GM19035 (cell line): ENCODE measurements around the gene MT3.

Experiments
- ATAC-seq: cut with Tn5 transposase; IDR thresholded peaks from one replicate; pipeline ENCODE4 v1.9.1; 2021; ENCODE audit not compliant: unreplicated experiment

MT3 gene

DNA sequence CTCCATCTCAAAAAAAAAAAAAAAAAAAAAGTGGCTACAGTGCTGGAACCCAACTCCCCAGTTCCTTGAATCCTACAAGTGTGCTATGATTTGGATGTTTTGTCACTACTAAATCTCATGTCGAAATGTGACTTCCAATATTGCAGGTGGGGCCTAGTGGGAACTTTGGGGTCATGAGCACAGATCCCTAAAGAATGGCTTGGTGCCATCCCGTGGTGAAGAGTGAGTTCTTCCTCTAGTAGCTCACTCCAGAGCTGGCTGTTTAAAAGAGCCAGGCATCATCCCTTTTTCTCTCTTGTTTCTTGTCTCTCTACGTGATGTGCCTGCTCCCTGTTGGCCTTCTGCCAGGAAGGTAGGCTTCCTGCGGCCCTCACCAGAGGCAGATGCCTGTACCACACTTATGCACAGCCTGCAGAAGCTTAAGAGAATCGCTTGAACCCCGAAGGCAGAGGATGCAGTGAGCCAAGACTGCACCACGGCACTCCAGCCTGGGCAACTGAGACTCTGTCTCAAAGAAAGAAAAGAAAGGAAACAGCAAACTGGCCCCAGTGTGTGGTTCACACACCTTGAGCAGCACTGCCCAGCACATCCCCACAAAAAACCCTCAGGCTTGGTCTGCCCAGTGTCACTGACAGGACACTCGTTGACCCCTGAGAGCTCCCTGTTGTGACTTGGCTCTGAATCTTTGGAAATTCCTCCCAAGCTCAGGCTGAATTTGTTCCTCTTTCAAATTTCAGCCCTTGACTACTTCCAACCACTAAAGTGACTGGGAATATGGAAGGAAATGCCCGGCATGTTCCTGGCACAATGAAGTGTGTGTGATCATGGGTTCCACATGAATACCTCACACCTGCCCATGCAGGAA, 39.4 kb downstream of the MT3 start:
- no peak for ATAC-seq

GRCh38 chr16:56629531-56629930, 40.2 kb downstream of the MT3 start:
- no peak for ATAC-seq

DNA sequence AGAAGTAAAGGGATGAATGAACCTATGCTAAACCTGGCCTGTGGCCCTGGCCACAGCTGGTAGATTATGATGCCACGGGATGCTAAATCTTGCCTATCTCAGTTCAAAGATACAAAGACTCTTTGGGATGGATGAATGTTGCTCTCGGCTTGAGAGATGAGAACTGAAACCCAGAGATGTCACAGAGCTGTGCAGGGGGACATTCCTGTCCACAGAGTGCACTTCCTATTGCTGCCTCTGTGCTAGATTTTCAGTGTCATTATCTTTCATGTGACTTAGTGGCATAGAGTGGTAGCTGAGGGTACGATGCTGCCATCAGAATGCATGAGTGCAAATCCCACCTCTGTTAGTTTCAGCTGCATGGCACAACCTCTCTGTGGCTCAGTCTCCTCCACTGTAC, 40.8 kb downstream of the MT3 start:
- peak; percentile 88 for ATAC-seq

DNA sequence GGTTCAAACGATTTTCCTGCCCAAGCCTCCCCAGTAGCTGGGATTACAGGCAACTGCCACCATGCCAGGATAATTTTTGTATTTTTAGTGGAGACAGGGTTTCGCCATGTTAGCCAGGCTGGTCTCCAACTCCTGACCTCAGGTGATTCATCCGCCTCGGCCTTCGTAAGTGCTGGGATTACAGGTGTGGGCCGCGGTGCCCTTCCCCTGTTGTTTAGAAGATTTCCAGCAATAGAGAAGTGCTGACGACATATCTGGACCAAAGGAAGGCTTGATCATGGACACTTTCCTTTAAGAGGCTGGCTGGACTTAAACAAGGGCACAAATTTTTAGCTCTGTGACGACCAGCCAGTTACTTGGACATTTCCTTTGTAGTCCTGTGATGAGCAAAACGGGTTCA, 41.9 kb downstream of the MT3 start:
- no peak for ATAC-seq

- ATAC-seq, result no peak
Observed at GRCh38 chr16:56631832-56632155, 42.5 kb downstream of the MT3 start.

DNA sequence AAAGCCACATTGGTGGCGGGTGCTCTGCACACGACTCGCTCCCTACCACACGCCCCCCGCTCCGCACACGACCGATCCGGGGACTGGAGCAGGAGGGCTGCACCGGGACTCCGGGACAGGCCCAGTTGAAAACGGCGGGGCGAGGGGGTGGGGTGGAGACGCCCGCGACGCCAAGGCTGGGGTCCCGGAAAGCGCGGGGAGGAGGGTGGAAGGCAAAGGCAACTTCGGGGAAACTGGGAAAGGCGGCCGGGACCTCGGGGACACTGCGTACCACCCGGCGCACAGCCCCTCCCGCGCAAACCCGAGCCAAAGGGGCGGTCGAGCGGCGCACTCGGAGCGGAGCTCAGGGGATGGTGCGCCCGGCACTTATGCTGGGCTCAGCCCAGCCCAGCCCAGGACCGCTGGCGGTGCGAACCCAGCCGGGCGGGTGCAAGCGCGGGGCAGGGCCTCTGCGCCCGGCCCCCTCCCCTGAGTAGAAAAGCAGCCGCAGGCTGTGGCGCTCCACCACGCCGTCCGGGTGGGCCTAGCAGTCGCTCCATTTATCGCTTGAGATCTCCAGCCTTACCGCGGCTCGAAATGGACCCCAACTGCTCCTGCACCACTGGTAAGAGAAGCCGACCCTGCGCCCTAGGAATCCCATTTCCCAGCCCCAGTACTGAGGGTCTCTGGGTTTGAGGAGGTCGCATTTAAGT, 43.0 kb downstream of the MT3 start, which contains the start of gene MT1M:
Gene MT1M (plus strand): TSS at position 504 of the 692 bp plus-strand sequence. CDS start 73 bp downstream, at position 577.
- no peak for ATAC-seq

DNA sequence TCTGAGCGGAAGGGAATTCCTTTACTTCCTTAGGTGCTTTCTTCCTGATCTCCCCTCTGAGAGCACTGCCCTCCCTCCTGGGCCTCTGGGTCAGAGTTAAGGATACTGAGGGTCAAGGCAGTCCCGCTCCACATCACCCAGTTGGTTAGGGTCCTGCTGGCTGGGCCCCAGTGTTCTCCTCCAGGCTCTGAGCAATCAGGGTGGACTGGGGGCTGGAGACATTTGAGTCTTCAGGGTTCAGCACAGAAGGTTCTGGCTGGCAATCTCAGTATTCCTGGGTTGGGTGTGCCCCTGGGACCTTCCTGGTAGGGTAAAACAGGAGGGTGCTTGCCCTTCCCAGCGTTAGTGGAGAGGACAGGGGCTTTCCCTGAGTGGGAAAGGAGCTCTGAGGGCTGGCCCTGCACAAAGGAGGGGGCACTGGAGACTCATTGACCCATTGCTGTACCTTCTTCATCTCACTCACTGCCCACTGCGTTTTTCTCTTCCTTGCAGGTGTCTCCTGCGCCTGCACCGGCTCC, 43.6 kb downstream of the MT3 start:
- ATAC-seq, result no peak

GRCh38 chr16:56633535-56633934, 44.2 kb downstream of the MT3 start:
- ATAC-seq, result no peak

GRCh38 chr16:56634715-56635440, 45.5 kb downstream of the MT3 start:
- no peak for ATAC-seq

DNA sequence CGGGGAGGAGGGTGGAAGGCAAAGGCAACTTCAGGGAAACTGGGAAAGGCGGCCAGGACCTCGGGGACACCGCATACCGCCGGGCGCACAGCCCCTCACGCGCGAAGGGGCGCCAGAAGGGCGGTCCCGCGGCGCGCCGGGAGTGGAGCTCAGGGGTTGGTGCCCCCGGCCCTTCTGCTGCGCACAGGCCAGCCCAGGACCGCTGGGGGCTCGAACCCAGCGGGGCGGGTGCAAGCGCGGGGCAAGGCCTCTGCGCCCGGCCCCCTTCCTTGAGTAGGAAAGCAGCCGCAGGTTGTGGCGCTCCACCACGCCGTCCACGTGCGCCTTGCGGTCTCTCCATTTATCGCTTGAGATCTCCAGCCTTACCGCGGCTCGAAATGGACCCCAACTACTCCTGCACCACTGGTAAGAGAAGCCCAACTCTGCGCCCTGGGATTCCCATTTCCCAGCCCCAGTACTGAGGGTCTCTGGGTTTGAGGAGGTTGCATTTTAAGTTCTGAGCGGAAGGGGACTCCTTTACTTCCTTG, 46.2 kb downstream of the MT3 start:
- ATAC-seq, result no peak

DNA sequence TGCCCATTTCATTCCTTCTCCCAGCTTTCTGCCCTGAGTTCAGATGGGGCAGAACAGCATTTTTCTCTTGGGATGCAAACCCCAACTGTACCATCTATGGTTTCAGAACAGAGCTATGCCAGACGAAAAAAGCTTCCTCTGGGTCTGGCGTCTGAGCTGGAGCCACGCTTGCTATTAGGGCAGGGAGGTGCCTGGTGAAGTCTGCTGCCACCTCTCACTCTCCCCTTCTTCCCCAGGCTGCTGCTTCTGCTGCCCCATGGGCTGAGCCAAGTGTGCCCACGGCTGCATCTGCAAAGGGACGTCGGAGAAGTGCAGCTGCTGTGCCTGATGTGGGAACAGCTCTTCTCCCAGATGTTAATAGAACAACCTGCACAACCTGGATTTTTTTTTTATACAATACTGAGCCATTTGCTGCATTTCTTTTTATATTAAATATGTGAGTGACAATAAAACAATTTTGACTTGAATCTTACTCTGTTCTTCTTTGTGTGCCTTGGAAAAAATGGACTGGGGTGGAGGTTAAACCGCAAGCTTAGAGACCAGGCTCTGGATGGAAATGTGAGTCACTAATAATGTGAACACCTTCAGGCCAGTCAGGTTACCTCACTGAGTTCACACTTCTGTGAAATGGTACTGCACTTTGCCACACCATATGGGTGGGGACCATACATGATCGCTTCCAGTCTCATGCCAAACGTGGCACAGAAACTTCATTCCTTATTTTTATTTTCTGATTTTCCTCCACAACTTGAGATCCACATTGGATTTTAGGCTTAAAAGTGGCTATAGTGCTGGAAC, 47.5 kb downstream of the MT3 start:
- no peak for ATAC-seq

DNA sequence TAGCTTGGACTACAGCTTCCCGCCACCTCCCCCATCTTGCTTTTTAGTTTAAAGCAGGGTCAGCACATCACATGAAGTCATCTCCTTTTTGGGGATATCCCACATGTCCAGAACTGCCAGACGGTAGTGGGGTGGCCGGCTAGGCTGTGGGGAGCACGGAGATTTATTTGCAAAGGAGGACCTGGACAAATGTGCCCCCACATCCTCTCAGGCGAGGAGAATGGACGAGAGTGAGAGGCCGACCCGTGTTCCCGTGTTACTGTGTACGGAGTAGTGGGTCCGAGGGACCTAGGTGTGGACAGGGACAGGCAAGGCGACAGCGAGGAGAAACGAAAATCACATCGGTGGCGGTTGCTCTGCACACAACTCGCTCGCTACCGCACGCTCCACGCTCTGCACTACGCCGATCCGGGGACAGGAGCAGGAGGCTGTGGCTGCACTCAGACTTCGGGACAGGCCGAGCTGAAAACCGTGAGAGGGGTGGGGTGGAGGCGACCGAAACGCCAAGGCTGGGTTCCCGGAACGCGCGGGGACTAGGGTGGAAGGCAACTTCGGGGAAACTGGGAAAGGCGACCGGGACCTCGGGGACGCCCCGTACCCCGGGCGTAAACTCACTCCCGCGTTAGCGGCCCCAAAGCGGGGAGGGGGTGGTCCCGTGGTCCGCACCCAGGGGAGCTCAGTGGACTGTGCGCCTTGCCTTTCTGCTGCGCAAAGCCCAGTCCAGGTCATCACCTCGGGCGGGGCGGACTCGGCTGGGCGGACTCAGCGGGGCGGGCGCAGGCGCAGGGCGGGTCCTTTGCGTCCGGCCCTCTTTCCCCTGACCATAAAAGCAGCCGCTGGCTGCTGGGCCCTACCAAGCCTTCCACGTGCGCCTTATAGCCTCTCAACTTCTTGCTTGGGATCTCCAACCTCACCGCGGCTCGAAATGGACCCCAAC, 48.8 kb downstream of the MT3 start, which contains the start of gene MT1A:
Gene MT1A (plus strand): TSS at position 853 of the 937 bp plus-strand sequence. CDS start 73 bp downstream, at position 926.
- no peak for ATAC-seq

GRCh38 chr16:56639045-56639444, 49.7 kb downstream of the MT3 start:
- ATAC-seq, result no peak

DNA sequence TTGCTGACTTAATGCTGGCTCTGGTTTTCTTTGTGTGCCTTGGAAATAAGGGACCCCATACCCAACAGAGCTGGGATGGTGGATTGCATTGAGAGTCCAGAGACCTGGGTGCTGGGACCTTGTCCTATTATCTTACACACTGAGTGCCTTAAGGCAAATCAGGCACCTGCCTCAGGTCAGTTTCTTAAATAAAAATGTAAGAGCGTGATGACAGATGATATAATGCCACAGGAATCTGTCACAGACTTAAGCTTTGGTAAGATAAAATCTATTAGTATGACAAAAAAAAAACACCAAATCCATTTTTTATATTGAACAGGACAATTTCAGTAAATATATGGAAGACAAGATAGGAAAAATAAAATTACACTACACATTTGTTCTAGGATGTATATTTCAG, 50.7 kb downstream of the MT3 start:
- no peak for ATAC-seq
